ENCODE results near the gene PLA2G4F.

PLA2G4F gene

DNA sequence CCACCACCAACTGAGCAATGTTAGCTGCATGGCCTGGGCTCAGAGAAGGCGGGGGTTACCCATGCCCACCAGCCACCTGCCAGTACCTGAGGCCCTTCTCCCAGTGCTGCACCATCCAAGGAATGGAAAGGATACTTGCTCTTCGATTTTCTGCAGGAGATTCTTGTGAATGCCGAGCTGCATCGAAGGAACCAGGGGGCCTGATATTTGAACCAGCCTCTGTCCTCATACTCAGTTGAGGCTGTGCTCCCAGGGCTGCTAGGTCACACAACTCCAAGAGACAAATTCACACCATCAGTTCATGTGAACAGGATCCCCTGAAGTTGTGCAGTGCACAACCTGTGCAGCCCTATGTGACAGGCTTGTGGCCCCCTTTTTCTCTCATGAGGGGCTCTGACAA, 18.0 kb downstream of the PLA2G4F start:
- intact Hi-C loops (cut with micrococcal nuclease) = no loop called here
- H3K9me3 Mint-ChIP-seq = no peaks in the 10 kb centered on the region
- no peak overlapping the region for H3K4me3 Mint-ChIP-seq
- H3K27me3 Mint-ChIP-seq = peaks cover 18% of the 10 kb centered on the region
- H3K36me3 Mint-ChIP-seq (ENCODE audit: low read depth) = no peaks in the 10 kb centered on the region
- peaks cover 11% of the 10 kb centered on the region for H3K4me1 Mint-ChIP-seq (ENCODE audit: low read depth)
- no peak overlapping the region for H3K27ac Mint-ChIP-seq

DNA sequence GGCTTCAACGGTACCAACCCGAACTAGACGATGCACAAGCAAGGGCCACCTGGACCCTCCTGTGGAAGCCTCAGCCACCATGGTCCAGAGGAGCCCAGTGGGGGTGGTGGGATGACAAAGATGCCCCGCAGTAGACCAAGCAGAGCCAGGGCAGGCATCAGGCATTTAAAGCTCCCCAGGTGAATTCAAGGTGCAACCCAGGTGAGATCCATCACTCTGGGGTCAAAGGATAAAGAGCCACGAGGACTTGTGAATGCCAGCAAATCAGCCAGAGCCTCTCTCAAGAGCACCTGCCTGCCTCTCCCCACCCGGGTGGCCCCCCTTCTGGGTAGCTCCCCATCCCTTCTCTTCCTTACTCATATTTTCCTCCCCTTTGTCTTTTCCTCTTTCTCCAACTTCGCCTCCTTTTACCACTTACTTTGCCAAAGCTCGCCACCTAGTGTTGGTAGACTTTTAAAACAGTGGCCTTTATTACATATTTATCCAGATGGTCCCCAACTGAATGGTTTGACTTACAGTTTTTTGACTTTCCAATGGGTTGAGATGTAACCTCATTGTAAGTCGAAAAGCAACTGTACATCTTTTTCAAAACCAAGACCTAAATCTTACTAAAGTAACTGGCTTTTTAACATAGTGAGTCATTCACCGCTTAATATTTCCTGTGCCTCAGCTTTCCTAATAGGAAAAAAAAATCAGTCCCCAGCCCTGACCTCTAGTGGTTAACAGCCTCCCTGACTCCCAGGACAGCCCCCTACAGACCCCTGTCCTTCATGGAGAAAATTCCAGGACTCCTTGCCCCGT, 18.8 kb downstream of the PLA2G4F start:
- Mint-ChIP-seq H3K4me1 (ENCODE audit: low read depth) (peaks cover 11% of the 10 kb centered on the region), H3K9me3 (no peaks in the 10 kb centered on the region), H3K4me3 (no peak overlapping the region), H3K27me3 (peaks cover 18% of the 10 kb centered on the region), H3K27ac (no peak overlapping the region), H3K36me3 (ENCODE audit: low read depth) (no peaks in the 10 kb centered on the region)
- intact Hi-C loops (cut with micrococcal nuclease) = loop anchor here (2.0 kb wide), 1 partner anchor 149 kb away; no protein-coding TSS in a partner anchor

DNA sequence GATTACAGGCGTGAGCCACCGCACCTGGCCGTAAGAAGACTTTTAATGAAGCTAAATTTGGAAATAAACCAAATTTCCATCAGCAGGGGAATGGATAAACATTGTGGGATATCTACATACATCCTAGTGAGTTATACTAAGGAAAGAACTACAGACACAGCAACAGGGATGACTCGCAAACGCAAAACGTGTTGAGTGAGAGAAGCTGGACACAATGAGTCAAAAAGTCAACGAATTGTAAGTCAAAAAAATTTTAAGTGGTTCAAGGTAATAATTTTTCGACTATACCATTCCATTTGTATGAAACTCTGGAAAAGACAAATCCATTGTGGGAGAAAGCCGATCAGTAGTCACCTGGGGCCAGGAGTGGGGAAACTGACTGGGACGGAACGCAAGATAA, 19.9 kb downstream of the PLA2G4F start:
- H3K9me3 Mint-ChIP-seq = no peaks in the 10 kb centered on the region
- no peaks in the 10 kb centered on the region for H3K36me3 Mint-ChIP-seq (ENCODE audit: low read depth)
- peaks cover 11% of the 10 kb centered on the region for H3K4me1 Mint-ChIP-seq (ENCODE audit: low read depth)
- H3K27ac Mint-ChIP-seq = no peak overlapping the region
- peaks cover 14% of the 10 kb centered on the region for H3K27me3 Mint-ChIP-seq
- H3K4me3 Mint-ChIP-seq = no peak overlapping the region
- intact Hi-C loops (cut with micrococcal nuclease) = loop anchor here (2.0 kb wide), 1 partner anchor 148 kb away; no protein-coding TSS in a partner anchor

DNA sequence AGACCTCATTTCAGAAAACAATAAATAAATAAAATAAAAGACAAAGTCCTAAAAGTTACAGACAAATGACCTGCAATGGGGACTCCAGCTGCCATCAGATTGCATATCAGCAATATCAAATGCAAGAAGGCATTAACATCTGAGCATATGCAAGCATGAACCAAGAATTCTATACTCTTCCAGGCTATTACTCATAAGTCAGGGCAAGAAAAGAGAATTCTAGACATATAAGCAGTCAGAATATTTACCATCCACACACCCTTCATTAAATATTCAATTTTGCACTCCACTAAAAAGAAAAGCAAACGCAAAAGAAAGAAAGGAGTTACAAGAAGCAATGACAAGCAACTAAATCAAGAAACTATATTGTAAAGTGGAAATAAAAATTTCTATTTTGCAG, 21.1 kb downstream of the PLA2G4F start:
- Mint-ChIP-seq H3K9me3 (no peaks in the 10 kb centered on the region), H3K27me3 (peaks cover 10% of the 10 kb centered on the region), H3K27ac (no peak overlapping the region), H3K4me1 (ENCODE audit: low read depth) (peaks cover 11% of the 10 kb centered on the region), H3K4me3 (no peak overlapping the region), H3K36me3 (ENCODE audit: low read depth) (no peaks in the 10 kb centered on the region)
- intact Hi-C loops (cut with micrococcal nuclease) = no loop called here

DNA sequence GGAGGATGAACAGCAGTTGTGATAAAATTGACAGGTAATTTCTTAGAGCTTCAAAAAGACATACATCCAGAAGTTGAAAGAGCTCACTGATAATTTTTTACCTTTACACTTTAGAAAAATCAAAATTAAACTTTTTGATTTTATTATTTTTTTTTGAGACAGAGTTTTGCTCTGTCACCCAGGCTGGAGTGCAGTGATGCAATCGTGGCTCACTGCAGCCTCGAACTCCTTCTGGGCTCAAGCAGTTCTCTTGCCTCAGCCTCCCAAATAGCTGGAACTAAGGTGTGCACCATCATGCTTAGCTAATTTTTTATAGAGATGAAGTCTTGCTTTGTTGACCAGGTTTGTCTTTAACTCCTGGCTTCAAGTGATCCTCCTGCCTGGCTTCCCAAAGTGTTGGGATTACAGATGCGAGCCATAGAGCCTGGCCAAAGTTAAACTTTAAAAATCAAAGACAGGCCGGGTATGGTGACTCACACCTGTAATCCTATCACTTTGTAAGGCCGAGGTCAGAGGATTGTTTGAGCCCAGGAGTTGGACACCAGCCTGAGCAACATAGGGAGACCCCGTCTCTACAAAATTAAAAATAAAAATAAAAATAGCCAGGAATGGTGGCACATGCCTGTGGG, 21.7 kb downstream of the PLA2G4F start:
- Mint-ChIP-seq H3K4me1 (ENCODE audit: low read depth) (peaks cover 8% of the 10 kb centered on the region), H3K27ac (no peak overlapping the region), H3K27me3 (peaks cover 6% of the 10 kb centered on the region), H3K4me3 (no peak overlapping the region), H3K36me3 (ENCODE audit: low read depth) (no peaks in the 10 kb centered on the region), H3K9me3 (no peaks in the 10 kb centered on the region)
- intact Hi-C loops (cut with micrococcal nuclease) = loop anchor here (1.0 kb wide), 1 partner anchor 68 kb away; no protein-coding TSS in a partner anchor

DNA sequence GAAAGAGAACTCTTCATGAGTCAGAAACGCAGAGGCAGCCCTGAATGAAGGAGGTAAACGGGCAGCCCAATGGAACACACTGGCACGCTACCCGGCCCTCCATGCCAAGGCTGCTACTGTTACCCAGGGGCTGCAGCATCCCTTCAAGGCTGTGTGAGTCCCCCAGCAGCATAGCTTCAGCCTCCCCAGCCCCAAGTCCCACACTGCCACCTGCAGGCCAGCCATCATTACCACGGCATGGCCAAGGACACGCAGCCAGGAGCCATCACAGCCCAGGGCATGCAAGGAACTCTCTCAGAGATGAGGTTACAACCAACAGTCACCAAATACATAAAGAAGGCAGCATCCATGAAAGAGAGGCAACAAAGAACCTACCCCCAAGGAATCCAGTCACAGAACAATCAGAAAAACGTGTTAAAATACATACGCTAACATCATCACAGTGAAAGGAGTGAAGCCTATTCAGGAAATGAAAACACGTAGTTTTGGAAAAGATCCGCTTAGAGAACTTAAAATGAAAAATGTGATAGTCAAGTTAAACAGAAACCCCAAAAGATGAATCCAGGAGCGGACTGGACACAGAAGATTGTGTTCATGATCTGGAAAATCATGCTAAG, 22.4 kb downstream of the PLA2G4F start:
- intact Hi-C loops (cut with micrococcal nuclease) = loop anchor here (1.0 kb wide), 1 partner anchor 68 kb away; no protein-coding TSS in a partner anchor
- Mint-ChIP-seq H3K9me3 (no peaks in the 10 kb centered on the region), H3K4me3 (no peak overlapping the region), H3K27me3 (no peaks in the 10 kb centered on the region), H3K27ac (no peak overlapping the region), H3K36me3 (ENCODE audit: low read depth) (no peaks in the 10 kb centered on the region), H3K4me1 (ENCODE audit: low read depth) (peaks cover 1% of the 10 kb centered on the region)

DNA sequence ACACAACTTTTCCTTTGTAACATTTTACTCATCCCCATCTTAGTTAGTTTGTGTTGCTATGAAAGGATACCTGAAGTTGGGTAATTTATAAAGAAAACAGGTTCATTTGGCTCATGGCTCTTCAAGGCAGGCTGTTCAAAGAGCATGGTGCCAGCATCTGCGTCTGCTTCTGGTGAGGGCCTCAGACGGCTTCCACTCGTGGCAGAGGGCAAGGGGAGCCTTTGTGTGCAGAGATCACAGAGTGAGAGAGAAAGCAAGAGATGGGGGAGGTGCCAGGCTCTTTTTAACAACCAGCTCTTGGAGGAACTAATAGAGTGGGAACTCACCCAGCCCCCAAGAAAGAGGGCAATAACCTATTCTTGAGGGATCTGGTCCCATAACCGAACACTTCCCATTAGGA, 23.1 kb downstream of the PLA2G4F start:
- intact Hi-C loops (cut with micrococcal nuclease) = no loop called here
- no peaks in the 10 kb centered on the region for H3K9me3 Mint-ChIP-seq
- H3K4me3 Mint-ChIP-seq = no peak overlapping the region
- no peaks in the 10 kb centered on the region for H3K36me3 Mint-ChIP-seq (ENCODE audit: low read depth)
- no peak overlapping the region for H3K27ac Mint-ChIP-seq
- H3K4me1 Mint-ChIP-seq (ENCODE audit: low read depth) = no peaks in the 10 kb centered on the region
- H3K27me3 Mint-ChIP-seq = no peaks in the 10 kb centered on the region

DNA sequence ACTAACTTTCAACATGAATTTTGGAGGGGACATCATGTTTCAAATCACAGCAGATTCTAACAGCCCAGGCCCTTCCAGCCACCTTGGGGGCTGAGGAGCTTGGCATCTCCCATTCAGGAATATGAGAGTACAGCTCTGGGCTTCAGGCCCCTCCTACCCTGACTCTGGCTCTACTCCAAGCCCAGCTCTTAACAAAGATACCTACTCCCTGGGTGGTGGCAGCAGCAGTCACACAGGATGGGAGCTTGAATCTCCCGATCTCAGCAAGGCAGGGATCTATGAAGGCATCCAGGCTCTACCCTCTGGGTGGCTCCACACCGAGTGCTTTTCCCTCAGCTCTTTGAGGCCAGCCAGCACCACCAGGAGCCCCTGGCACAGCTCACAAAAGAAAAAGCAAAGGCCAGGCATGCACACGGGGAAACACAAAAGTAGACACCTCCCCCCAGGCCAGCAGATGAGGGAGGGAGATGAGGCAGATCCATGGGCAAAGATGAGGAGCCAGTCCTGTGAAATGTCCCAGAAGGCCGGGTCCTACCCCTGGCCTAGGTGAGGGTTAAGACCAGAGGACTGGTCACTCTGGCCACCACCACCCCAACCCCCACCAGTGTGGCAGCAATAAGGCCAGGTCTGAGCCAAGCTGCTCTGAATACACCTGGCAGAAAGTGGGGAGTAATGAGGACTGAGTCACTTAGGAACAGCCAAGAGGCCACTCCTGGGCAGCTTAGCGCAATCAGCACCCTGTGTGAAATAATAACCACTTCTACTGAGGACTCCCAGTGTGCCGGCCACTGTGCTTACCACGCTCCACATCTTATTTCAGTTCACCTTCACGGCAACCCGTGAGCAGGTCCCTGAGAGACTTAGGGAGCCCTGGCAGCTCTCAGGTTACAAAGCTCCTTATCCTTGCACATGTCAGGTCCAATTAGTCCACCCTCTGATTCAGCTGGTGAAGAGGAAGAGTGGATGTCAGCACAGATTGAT, 24.3 kb downstream of the PLA2G4F start:
- Mint-ChIP-seq H3K36me3 (ENCODE audit: low read depth) (no peaks in the 10 kb centered on the region), H3K27me3 (no peaks in the 10 kb centered on the region)

DNA sequence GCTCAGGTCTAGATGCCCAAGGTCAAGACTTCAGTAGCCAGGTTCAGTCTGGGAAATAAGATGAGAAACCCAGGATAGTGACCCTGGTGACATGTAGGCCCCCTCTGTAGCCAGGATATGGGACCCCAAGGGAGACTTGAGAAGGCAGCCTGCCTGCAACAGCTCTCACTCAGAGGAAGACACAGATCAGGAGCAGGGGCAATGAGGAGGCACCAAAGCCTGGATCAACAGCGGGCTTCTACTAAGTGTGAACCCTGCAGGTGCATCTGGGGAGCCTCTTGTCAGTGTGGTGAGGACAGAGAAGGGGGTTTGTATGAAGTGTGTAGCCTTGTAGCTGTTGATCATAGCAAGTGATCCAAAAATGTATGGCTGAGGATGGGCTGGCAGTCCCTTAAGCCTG, 25.4 kb downstream of the PLA2G4F start:
- no peaks in the 10 kb centered on the region for H3K9me3 Mint-ChIP-seq
- intact Hi-C loops (cut with micrococcal nuclease) = no loop called here
- H3K27me3 Mint-ChIP-seq = no peaks in the 10 kb centered on the region
- H3K27ac Mint-ChIP-seq = no peak overlapping the region
- no peaks in the 10 kb centered on the region for H3K4me1 Mint-ChIP-seq (ENCODE audit: low read depth)
- H3K36me3 Mint-ChIP-seq (ENCODE audit: low read depth) = no peaks in the 10 kb centered on the region
- no peak overlapping the region for H3K4me3 Mint-ChIP-seq

More for the DNA sequence above, 24.3 kb downstream of the PLA2G4F start:
- H3K4me3 Mint-ChIP-seq = no peak overlapping the region
- H3K9me3 Mint-ChIP-seq = no peaks in the 10 kb centered on the region
- intact Hi-C loops (cut with micrococcal nuclease) = no loop called here
- no peaks in the 10 kb centered on the region for H3K4me1 Mint-ChIP-seq (ENCODE audit: low read depth)
- no peak overlapping the region for H3K27ac Mint-ChIP-seq

DNA sequence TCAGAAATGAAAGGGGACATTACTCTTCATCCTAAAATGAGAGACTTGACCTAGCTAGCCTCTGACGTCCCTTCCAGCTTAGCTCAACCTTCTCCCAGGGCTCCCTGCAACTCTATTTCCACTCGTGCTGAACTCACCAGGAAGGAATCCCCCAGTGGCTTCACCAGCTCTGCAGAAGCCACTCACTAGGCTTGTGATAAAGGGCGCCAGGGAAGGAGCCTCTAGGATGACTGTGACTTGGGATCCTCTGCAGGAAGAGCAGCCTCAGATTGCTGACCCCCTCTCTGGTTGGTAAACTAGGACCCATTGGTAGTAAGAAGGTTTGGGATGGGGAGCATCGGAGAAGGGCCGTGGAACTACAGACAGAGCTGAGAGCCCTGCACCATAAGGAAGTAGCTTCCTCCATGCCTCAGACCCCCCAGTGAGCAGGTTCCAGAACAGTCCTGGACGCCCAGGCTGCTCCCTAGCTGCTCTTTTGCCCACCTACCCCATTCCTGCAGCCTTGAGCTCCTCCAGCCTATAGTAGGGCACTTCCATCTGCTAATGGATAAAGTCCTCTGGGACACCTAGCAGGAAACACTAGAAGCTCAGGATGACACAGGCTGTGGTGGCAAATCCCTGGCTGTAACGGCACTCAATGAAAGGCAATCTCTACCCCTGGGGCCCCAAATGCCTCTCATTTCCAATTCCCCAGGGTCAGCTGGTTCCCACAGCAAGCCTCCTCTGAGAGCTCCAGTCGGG, 26.0 kb downstream of the PLA2G4F start:
- intact Hi-C loops (cut with micrococcal nuclease) = no loop called here
- Mint-ChIP-seq H3K4me3 (no peak overlapping the region), H3K4me1 (ENCODE audit: low read depth) (no peaks in the 10 kb centered on the region), H3K36me3 (ENCODE audit: low read depth) (no peaks in the 10 kb centered on the region), H3K9me3 (no peaks in the 10 kb centered on the region), H3K27ac (no peak overlapping the region), H3K27me3 (no peaks in the 10 kb centered on the region)

DNA sequence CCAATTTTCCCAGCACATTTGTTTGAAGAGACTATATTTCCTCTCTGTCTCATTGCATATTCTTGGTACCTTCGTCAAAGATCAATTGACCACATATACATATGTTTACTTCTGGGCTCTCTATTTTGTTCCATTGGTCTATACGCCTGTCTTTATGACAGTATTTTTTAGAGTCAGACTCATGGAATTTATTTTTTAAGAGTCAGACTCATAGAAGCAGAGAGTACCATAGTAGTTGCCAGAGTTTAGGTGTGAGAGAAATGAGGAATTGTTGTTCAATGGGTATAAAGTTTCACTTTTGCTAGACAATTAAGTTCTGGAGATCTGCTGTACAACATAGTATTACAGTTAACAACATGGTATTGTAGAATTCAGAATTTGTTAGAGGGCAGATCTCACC, 27.1 kb downstream of the PLA2G4F start:
- no peaks in the 10 kb centered on the region for H3K27me3 Mint-ChIP-seq
- H3K4me1 Mint-ChIP-seq (ENCODE audit: low read depth) = no peaks in the 10 kb centered on the region
- no peak overlapping the region for H3K27ac Mint-ChIP-seq
- no peak overlapping the region for H3K4me3 Mint-ChIP-seq
- no peaks in the 10 kb centered on the region for H3K36me3 Mint-ChIP-seq (ENCODE audit: low read depth)
- intact Hi-C loops (cut with micrococcal nuclease) = no loop called here
- H3K9me3 Mint-ChIP-seq = no peaks in the 10 kb centered on the region

DNA sequence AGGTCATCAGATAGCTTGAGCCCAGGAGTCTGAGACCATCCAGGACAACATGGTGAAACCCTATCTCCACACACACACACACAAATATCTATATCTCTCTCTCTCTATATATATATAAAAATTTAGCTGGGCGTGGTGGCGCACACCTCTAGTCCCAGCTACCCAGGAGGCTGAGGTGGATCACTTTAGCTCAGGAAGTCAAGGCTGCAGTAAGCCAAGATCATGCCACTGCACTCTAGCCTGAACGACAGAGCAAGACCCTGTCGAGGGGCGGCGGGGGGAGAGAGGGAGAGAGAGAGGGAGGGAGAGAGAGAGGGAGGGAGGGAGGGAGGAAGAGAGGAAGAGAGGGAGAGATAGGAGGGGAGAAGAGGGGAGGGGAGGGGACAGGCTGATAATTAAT, 28.0 kb downstream of the PLA2G4F start:
- H3K4me3 Mint-ChIP-seq = no peak overlapping the region
- no peaks in the 10 kb centered on the region for H3K4me1 Mint-ChIP-seq (ENCODE audit: low read depth)
- H3K27ac Mint-ChIP-seq = no peak overlapping the region
- no peaks in the 10 kb centered on the region for H3K36me3 Mint-ChIP-seq (ENCODE audit: low read depth)
- H3K9me3 Mint-ChIP-seq = no peaks in the 10 kb centered on the region
- no peaks in the 10 kb centered on the region for H3K27me3 Mint-ChIP-seq
- intact Hi-C loops (cut with micrococcal nuclease) = no loop called here

DNA sequence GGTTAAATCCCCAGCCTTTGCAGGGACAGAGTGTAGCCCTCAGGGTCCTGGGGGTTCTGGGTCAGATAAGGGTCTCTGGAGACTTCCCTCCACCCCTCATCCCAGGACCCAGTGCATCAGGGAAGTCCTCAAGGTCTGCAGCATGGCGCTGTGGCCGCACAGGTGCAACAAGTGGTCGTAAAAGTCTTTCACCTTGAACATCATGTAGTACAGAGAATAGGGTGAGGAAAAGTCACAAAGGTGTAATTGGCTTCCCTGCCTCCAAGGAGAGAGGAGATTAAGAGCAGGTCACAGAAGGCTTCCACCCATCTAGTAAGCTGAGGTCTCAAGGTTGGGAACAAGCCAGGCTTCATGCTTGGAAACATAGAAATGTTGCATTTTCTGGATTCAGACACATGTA, 32.9 kb downstream of the PLA2G4F start:
- H3K4me1 Mint-ChIP-seq (ENCODE audit: low read depth) = peaks cover 43% of the 10 kb centered on the region
- H3K9me3 Mint-ChIP-seq = no peaks in the 10 kb centered on the region
- intact Hi-C loops (cut with micrococcal nuclease) = no loop called here
- H3K36me3 Mint-ChIP-seq (ENCODE audit: low read depth) = no peaks in the 10 kb centered on the region
- no peak overlapping the region for H3K27ac Mint-ChIP-seq
- no peaks in the 10 kb centered on the region for H3K27me3 Mint-ChIP-seq
- no peak overlapping the region for H3K4me3 Mint-ChIP-seq
